CD4-positive, alpha-beta T cell treated with Interleukin-15 for 1 hour (primary cell): ENCODE results near the gene PUM2.
"Not testable (repeated sequence)": the region's sequence is repeated elsewhere in the genome, so short reads cannot be mapped to it uniquely, and the experiment has no call there.

Source experiments
- DNase-seq: peaks from one replicate; pipeline ENCODE4 v3.0.0-alpha.2; 2020

Gene PUM2

DNA sequence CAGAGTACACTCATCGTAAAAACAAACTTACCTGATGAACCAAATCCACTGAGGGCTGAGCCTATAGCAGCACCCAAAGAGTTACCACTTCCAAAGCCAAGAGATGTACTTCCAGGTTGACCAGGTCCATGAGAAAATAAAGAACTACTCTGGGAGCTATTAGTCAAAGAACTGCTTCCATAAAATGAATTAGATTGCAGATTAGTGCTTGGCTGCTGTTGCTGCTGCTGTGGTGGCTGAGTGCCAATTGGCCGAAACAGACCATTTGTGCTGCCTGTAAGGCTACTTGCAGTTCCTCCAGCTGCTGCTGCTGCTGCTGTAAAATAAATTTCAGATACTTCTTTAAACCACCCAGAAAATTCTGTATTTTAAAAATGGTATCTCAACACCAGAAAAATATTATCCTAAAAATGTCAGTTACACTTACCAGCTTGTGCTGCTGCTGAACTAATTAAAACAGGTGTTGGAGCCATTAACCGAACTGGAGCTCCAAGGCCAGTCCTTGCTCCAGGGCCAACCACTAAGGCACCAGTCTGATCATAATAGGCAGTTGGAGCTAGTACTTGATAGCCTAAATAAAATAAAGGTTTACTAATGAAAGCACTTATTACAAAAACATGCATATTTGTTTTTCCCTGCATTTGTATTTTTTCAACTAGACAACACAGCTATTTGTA is 67.6 kb downstream of the PUM2 start:
- no peak for DNase-seq

DNA sequence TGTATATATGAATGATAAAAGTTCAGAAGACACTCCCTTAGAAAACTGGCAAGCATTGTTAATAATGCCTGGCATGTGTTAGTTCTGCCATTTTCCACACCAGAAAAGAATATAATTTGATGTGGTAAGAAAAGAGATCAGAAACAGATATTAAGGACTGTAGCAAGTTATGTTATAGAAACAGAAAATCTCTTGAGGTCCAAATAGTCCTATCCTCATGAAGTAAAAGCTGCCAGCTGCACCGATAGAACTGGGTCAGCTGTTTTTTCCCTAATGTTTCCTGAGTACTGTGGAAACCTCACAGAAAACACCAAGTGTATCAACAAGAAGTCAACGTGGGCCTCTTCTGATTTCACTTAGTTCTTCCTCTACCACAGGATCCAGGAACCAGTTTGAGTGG is 68.8 kb downstream of the PUM2 start:
- DNase-seq: no peak

DNA sequence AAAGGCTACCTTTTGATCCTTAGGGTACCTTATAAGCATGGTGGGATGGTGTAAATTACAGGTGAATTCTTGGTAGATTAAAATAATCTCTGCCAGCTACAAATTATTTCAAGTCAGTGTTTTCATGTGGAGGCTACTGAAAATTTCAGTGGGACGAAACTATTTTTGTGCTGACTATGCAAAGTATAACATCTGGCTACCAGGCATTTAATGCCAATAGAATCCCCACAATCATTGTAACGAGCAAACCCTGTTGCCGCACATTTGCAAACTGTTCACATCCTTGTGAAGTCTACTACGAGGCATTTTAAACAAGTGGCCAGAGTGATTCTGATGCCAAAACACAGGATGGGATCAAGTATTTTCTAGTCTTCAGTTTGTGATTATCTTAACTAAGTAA is 77.6 kb downstream of the PUM2 start:
- no peak for DNase-seq

DNA sequence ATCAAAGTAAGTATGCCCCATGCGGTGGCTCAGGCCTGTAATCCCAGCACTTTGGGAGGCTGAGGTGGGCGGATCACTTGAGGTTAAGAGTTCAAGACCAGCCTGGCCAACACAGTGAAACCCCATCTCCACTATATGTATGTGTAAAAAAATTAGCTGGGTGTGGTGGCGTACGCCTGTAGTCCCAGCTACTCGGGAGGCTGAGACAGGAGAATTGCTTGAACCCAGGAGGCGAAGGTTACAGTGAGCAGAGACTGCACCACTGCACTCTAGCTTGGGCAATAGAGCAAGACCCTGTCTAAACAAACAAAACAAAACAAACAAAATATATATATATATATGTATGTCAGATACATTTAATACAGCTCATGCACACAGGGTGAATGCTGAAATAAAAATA is 82.3 kb downstream of the PUM2 start:
- DNase-seq: not testable (repeated sequence)

DNA sequence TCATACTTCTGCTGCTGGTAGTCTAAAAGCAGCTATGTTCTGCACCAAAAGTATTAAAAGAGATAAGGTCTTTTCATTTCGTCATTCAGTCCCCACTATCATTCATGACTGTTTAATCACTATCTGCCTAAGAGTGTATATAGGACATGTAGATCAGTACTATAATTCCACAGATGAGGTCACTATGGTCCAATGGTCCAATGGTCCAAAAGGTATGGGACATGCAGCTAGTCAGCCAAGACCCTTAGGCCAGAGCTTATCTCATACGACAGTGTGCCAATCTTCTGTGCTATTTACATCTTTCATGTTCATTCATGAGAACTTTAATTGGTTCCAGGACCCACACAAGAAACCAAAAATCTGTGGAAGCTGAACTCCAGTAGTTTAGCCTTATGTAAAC is 83.1 kb downstream of the PUM2 start:
- DNase-seq: no peak

DNA sequence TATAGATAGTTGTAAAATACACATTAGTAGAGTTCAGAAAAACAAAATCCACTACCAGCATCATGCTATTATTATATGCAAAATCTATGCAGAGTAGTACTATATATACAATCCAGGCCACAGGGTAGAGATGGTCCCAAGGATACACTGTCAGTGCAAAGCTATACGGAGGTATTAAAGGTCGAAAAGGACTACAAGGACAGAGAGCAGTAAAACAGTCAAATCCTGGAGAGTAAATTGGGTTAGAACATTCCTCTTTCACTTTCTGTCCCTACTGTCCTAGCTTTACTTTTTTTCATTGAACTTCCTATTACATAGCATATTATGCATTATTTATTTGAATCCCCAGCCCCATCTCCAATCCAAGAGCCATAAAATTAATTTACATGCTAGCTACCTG is 86.0 kb downstream of the PUM2 start:
- DNase-seq: no peak

DNA sequence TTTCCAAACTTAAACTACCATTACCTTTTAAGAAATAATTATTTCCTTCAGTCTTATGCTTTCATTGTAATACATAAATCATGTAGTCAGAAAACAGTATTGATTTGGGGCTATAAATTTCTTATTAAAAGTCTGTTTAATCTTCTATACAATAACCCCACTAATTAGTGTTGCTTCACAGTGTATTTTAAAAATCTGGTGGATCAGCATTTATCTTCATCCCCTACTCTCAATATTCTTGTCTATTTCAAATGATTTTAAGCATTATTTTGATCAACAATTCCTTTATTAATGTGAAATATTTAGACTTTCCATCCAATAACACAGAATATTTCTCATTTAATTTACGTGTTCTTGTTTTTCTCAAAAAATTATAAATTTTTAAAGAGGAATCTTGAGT is 93.2 kb downstream of the PUM2 start:
- DNase-seq: no peak

DNA sequence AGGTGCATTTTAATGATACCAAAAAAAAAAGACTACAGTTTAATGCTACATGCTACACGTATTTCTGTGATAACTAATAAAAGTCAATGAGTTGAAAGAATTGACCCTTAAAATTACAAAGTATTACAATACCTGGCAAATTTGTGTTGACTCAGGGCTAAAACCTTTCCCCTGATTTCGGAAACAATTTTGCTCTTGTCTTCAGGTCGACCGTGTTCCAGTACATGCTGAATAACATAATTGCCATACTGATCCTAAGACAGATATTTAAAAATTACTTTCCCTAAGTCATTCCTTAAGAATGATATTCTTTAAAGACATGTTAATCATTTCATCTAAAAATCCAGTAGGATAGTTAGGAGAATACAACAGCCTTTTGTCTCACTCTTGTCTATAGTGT is 95.9 kb downstream of the PUM2 start:
- DNase-seq: no peak

DNA sequence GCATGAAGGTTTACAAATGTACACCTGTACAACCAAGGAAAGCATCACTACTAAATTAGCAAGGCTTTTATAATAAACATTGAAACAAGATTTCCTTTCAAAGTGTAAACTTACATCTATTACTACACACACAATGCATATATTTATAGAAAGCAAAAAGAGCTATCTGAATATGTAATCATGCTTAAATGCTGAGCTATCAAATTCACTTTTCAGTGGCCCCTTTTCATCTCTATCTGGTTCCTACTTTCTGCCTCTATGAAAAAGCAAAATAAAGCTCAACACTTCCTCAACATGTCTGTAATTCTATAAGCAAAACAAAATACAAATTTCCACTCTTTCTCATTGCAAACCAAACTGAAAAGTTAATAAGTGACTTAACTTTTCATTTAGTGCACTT is 100.2 kb downstream of the PUM2 start:
- DNase-seq: no peak

DNA sequence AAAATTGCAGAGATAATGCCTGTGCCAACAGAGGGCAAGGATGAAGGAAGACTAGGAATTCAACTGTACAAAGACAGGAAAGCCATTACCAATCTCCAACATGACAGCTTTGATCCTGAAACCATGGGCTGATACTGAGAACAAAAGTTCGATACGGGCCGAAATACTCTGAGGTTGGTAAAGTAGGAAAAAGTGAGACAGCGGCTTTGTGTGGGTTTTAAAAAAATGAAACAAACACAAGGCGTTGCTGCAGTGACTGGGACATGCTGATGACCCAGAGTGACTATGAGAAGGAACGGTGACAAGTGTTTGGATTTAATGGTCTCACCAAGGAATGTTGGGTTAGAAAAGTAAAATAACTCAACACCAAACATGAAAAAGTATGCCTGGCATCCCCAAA is 101.5 kb downstream of the PUM2 start:
- DNase-seq: no peak

DNA sequence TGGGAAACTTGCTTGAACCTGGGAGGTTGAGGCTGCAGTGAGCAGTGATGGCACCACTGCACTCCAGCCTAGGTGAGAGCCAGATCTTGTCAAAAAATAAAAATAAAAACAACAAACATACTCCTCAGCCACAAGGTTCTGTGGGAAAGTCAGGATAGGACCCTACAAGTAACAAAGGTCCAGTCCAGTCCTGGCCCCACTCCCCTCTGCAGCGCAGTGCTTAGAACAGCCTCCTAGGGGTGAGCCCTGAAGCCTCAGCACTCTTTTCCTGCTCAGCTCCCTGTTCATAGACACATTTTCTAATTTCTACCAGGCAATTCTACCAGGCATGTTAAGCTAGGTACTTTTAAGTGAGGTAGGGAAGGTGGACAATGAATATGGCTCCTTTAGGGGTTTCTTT is 103.6 kb downstream of the PUM2 start:
- no peak for DNase-seq

DNA sequence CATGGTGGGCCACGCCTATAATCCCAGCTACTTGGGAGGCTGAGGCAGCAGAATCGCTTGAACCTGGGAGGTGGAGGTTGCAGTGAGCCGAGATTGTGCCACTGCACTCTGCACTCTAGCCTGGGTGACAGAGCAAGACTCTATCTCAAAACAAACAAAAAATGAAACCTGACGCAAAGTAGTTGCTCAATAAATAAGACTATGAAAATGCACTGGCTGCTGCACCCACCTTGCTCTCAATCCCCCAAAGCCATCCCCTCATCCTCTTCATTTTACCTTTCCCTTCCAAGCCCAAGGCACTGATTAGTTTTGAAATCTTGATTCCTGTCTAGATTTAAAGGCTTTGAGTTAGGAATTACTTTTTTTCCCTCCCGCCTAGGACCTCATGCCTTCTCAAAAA is 107.0 kb downstream of the PUM2 start:
- not testable (repeated sequence) for DNase-seq

DNA sequence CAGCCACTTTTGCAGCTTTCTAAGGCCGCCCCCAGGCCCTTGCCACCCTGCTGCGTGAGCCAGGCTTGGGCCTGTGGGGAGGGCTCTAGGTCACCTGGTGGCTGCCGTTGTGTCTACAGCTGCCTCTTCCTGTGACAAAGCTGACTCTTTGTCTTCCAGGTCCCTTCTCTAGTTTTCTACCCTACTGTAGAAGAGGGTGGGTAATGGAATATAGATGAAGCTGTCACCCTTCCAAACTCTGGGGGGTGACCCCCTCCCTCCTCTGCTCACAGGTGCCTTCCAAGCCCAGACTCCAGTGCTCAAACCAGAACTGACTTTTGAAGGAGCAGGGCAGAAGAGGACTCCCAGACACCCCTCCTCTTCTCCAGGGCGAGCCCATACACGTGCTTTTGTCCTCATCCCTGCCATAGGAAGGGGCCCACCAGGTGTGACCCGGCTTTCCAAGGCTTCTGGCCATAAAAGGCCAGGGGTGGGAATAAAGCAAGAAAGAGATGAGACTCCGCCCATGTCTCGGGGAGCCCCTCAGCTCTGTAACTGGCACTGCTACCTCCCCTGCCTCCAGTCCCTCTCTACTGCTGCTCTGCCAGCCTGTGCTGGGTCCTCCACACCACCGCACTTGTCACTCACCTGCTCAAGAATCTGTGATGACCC is 107.8 kb downstream of the PUM2 start:
- DNase-seq: no peak

DNA sequence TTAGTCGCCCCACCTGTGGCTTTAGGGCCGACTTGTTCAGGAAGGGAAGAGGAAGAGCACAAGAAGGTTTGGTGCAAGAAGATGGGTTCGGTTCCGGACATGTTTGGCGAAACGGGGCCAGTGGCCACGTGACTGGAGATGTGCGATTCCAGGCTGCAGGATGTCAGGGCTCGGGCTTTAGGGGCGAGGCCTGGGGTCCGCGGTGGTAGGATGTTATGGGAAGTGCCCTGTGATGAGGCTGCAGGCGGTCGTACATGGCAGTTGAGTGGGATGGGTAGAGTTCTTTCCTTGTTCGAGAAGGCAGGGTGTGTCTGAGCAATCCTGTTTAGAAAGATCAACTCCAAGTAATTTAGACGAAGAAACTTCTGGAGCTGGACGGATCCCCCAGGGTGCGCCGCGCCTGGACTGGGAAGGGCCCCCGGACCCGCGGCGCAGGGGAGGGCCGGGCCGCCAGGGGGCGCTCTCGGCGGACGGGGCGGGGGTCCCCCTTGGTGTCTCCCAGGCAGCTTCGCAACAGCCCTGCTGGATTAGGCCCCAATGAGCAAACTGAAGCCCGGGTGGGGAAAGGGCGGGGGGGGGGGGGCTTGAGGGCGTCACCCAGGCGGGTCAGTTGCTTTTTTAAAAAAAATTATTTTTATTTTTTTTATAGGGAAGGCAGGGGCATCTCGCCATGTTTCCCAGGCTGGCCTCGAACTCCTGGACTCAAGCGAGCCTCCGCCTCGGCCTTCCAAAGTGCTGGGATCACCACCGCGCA is 108.5 kb downstream of the PUM2 start:
- DNase-seq: no peak

DNA sequence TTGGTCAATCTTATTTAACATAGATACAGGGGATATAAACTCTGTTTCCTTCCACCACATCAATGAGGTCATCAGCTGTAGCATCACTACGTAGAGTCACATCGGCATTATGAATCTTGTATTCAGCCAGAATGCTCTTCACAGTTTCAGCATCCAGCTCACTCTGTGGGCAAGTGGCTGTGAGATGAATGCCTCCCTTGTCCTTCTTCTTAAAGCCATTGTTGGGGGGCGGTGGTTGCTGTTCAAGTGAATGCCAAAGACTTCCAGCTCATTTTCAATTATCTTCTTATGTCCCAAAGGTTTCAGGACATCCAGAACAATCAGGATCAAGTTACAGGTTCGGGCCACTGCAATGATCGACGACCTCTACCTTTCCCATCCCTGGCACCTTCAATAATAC is 110.4 kb downstream of the PUM2 start:
- DNase-seq: not testable (repeated sequence)

DNA sequence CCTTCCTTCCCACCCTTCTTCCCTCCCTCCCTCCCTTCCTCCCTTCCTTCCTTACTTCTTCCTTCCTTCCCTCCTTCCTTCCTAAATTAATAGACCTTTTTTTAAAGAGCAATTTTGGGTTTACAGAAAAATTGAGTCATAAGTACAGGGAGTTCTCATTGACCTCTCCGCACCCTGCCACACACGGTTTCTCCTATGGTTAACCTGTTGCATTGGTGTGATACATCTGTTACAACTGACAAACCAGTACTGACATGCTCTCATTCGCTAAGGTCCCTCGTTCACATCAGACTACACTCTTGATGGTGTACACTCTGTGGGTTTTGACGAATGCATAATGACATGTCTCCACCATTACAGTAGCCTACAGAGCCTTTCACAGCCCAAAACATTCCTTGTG is 114.1 kb downstream of the PUM2 start:
- no peak for DNase-seq

DNA sequence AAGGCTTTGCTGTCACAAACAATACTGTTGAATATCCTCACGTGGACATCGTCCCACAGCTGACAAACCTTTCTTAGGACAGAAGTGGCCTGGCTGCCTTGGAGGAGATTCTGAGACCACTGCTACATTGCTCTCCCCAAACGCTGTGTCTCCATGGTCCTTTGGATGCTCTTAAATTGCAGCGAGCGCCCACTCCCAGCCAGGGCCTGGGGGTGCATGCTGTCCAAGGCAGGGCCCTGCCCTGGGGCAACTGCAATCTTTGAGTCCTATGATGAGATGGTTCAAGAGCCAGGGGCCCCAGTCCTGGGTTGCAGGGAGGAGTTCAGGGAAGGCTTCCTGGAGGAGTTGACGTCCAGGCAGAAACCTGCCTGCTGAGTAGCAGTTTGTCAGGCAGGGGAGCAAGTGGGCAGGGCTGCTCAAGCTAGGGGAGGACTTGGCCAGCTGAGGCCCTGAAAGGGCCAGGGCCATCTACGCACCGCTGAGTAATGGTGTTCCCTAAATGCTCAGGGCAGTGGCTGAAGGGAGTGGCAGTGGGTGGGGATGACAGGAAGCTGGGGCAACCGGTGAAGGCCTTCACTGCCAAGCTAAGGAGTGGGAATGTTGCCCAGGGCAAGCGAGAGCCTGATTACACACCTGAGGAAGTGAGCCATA is 114.9 kb downstream of the PUM2 start:
- no peak for DNase-seq

DNA sequence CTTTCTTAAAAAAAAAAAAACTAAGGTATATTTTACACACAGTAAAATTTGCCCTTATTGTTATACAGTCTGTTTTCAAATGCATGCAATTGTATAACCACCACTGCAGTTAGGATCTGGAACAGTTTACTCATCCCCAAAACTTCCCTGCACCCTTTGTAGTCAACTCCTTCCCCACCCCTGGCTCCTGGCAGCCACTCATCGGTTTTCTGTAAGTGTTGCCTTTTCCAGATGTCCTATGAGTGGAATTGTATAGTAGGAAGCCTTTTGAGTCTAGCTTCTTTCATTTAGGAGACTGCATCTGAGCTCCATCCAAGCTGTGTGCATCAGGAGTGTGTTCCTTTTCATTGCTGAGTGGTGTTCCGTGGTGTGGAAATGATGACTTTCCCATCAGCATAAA is 116.0 kb downstream of the PUM2 start:
- DNase-seq: not testable (repeated sequence)

DNA sequence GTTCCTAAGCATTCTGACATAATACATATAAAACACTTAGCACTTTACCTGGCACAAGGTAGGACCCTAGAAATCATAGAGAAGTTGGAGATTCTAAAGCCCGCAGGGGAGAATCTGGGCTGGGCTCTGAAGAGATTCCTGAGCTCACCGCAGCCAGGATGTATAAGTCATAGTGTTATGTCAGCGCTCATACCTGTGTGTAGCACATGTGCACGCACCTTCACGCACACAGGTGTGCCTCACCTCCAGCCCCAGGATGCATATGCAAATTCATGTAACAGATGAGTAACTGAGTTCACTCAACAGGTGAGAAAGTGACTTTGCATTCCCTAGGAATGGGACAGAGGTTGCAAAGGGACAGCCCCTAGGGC is 117.8 kb downstream of the PUM2 start:
- no peak for DNase-seq

DNA sequence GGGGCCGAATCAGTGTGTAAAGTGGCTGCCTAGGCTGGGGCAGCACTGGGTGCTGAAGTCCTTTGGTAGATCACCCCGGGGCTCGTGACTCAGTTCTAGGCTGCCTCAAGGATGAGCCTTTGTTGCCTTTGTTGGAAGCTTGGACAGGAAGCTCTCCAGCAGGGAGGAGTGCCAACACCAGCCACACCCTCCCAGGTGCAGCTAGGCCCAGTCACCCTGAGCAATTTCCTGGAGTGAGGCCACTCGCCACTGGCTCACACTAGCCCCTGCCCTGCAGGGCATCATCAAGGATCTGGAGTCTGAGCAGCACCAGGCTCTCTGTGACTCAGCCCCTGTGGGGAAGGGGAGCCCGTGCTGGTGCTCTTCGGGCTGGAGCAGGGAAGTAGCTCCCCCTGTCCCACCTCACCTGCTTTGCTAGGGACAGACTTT is 119.0 kb downstream of the PUM2 start:
- no peak for DNase-seq

DNA sequence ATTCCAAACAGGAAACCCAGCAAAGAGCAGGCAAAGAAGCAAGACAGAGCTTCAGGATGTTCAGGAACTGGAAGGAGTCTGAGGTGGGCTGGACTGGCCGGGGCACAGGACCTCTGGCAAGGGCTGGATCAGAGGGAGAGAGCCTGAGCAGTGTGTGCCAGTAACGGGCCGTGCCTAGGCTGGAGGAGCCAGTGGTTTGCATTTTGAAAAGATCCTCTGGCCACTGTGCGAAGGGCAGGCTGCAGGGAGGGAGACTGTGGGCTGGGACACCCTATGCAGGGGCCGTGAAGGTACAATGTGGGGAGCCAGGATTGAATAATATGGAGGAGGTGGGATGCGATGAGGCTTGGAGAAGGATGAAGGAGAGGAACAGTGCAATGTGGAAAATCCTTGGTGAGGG is 119.5 kb downstream of the PUM2 start:
- DNase-seq: no peak

DNA sequence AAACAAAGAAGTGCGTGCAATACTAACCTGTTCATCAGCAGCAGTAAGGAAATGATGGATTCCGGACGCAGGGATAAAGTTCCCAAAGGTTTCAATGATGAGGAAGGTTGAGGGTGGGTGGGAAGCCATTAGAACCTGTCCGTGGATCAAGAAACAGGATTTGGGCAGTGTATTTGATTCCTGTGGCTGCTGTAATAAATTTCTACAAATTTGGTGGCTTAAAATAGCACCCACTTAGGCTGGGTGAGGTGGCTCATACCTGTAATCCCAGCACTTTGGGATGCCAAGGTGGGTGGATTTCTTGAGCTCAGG is 120.6 kb downstream of the PUM2 start:
- no peak for DNase-seq

DNA sequence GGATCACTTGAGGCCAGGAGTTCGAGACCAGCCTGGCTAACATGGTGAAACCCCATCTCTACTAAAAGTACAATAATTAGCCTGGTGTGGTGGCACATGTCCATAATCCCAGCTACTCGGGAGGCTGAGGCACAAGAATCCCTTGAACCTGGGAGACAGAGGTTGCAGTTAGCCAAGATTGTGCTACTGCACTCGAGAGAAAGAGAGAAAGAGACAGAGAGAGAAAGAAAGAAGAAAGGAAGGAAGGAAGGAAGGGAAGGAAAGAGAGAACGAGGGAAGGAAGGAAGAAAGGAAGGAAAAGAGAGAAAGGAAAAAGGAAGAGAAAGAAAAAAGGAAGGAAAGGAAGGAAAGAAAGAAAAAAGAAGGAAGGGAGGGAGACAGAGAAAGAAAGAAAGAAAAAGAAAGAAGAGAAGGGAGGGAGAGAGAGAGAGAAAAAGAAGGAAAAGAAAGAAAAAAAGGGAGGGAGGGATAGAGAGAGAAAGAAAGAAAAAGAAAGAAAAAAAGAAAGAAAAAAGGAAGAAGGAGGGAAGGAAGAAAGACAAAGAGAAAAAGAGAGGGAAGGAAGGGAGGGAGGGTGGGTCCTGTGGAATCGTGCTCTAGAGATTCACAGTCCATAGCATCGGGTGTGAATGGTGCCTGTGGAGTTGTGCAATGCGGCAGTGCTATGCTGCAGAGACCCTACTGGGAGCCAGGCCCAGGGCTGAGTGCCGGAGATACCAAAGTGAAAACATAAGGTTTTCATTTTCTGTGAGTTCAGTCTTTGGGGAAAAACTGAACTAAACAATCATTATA is 121.1 kb downstream of the PUM2 start:
- no peak for DNase-seq
